GM21825 (cell line): ENCODE measurements around the gene SMAD7.

Experiments used
- ATAC-seq: cut with Tn5 transposase; IDR thresholded peaks from one replicate; pipeline ENCODE4 v1.9.1; 2021; ENCODE audit warnings: mild to moderate bottlenecking, moderate library complexity; ENCODE audit not compliant: unreplicated experiment

The SMAD7 gene

GRCh38 chr18:48917579-48918517 is 32.9 kb downstream of the SMAD7 start:
- no peak for ATAC-seq

GRCh38 chr18:48915626-48916425 is 34.9 kb downstream of the SMAD7 start:
- no peak for ATAC-seq

- ATAC-seq: no peak
Observed at GRCh38 chr18:48914581-48915251, 36.0 kb downstream of the SMAD7 start.

- ATAC-seq: no peak
Observed at GRCh38 chr18:48913775-48914174, 37.0 kb downstream of the SMAD7 start.

- ATAC-seq: no peak
Observed at GRCh38 chr18:48913201-48913600, 37.6 kb downstream of the SMAD7 start.

GRCh38 chr18:48910972-48911545 is 39.7 kb downstream of the SMAD7 start:
- no peak for ATAC-seq

GRCh38 chr18:48909721-48910120 is 41.0 kb downstream of the SMAD7 start:
- no peak for ATAC-seq

GRCh38 chr18:48908916-48909315 is 41.8 kb downstream of the SMAD7 start:
- ATAC-seq: no peak

- ATAC-seq: no peak
Observed at GRCh38 chr18:48905513-48905912, 45.3 kb downstream of the SMAD7 start.

- no peak for ATAC-seq
Observed at GRCh38 chr18:48904847-48905394, 45.8 kb downstream of the SMAD7 start.

GRCh38 chr18:48904091-48904490 is 46.7 kb downstream of the SMAD7 start:
- no peak for ATAC-seq

- no peak for ATAC-seq
Observed at GRCh38 chr18:48902856-48903601, 47.7 kb downstream of the SMAD7 start.

- ATAC-seq: no peak
Observed at GRCh38 chr18:48902023-48902855, 48.5 kb downstream of the SMAD7 start.

- ATAC-seq: no peak
Observed at GRCh38 chr18:48901145-48902022, 49.4 kb downstream of the SMAD7 start.

GRCh38 chr18:48900469-48900868 is 50.3 kb downstream of the SMAD7 start:
- ATAC-seq: no peak

GRCh38 chr18:48899558-48900174 is 51.1 kb downstream of the SMAD7 start:
- no peak for ATAC-seq

- no peak for ATAC-seq
Observed at GRCh38 chr18:48898521-48898920, 52.2 kb downstream of the SMAD7 start.

- ATAC-seq: no peak
Observed at GRCh38 chr18:48897531-48897930, 53.2 kb downstream of the SMAD7 start.
